Kidney epithelial cell (primary cell): ENCODE results near the gene KCNQ1. TPM values are rescaled to one million over a fixed set of nuclear protein-coding genes. Genes with fewer than 3 reads are reported as not detected.

Experiments used
- DNase-seq: peaks from one replicate; pipeline ENCODE4 v3.0.0-alpha.2; 2010; ENCODE audit warnings: low read depth
- H3K27me3 ChIP-seq: 2 replicates; pipeline ENCODE4 v1.6.0; 2011; ENCODE audit warnings: low read length; ENCODE audit not compliant: control insufficient read depth, insufficient read depth
- H3K36me3 ChIP-seq: 2 replicates; pipeline ENCODE4 v1.5.1; 2011; ENCODE audit warnings: low read length; ENCODE audit not compliant: control insufficient read depth, insufficient read depth
- H3K4me3 ChIP-seq: 2 replicates; pipeline ENCODE4 v1.5.1; 2011; ENCODE audit warnings: low read depth, mild to moderate bottlenecking, control low read depth, low read length
- total RNA-seq: library from RNA; depleted of rRNA; stranded (reverse); fragments of >200 nt; gene quantifications from 2 replicates; pipeline ENCODE4 v1.2.3, GENCODE V29; 2015
- TF ChIP-seq, protein P1 (sequence below): IDR thresholded peaks from 2 replicates; pipeline ENCODE4 v1.5.1; 2011; ENCODE audit warnings: mild to moderate bottlenecking, moderate library complexity, low read length, control low read depth, inconsistent platforms; ENCODE audit not compliant: insufficient read depth, poor library complexity, severe bottlenecking

The KCNQ1 gene
- total RNA-seq, 1 donor from 2014 or later, result 2.3 TPM

DNA sequence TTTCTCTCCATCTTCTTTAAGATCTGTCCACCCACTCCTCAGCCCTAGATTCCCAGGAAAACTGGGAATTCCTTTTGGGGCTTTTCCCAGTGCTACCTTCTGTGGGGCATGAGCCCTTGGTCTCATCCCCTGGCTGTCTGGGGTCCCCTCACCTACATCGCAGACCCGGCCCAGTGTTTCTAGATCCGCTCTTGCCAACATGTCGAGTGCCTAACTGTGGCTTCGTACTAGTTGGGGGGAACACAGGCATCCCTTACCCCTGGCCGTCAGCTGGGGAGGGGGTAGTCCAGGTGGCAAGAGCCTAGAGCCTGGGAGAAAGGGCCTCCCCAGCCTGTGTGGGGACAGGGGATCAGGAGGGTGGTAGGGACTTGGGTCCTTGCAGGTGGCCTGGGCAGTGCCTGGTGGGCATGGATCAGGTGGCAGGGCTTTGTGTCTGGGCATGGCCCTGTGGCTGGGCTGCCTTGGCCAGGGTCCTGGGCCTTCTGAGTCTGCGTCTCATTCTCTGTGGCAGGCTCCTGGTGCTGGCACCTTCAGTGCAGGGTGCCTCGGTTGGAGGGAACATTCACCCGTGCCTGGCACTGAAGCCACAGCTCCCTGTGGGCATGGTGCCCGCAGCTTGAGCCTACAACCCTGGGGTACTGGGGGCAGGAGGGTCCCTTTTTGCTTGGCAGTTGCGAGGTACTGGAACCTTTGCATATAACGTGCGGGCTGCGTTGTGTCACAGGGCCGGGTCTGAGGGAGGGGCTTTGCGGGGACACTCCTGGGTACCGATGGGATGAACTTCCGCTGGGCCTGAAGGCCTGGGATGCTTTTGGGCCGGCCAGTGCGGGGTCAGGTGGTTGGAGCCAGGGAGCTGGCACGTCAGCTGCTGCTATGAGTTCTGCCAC, 4.1 kb downstream of the KCNQ1 start:
- Histone ChIP-seq H3K4me3 (no peak overlapping the region), H3K27me3 (peaks cover 37% of the 10 kb centered on the region), H3K36me3 (no peaks in the 10 kb centered on the region)
- DNase-seq, result no peak
- TF ChIP-seq, protein P1, sequence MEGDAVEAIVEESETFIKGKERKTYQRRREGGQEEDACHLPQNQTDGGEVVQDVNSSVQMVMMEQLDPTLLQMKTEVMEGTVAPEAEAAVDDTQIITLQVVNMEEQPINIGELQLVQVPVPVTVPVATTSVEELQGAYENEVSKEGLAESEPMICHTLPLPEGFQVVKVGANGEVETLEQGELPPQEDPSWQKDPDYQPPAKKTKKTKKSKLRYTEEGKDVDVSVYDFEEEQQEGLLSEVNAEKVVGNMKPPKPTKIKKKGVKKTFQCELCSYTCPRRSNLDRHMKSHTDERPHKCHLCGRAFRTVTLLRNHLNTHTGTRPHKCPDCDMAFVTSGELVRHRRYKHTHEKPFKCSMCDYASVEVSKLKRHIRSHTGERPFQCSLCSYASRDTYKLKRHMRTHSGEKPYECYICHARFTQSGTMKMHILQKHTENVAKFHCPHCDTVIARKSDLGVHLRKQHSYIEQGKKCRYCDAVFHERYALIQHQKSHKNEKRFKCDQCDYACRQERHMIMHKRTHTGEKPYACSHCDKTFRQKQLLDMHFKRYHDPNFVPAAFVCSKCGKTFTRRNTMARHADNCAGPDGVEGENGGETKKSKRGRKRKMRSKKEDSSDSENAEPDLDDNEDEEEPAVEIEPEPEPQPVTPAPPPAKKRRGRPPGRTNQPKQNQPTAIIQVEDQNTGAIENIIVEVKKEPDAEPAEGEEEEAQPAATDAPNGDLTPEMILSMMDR, result no peak

DNA sequence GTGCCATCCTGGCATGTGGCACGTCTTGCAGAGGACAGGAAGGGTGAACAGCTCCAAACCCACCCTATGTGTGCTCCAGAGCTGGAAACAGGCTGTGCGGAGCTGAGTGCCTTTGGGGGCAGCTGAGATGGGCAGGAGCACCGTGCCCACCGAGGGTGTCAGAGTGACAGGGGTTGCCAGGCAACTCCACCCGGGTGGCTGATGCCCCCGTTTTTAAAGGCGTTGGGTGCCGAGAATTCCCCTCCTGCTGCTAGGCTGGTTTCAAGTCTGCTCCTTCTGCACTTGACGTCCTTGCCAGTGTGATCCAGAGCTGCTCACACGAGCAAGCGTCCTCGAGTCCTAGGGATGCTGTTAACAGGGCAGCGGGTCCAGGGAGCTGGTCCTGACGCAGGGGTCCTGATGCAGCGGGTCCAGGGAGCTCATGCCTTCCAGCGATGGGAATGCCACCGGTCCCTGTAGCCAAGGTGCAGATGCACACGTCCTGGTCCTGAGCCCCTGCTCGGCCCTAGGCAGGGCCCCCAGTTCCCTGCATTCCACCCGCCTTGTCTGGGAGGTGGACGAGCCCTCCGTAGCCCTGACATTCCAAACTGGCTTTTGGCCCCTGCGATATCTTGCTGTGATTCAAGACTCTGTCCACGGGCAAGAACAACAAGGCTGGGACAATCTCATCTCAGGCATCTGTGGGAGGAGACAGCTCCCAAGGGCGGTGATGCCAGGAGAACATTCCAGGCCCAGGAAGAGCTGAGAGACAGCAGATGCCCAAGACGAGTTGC, 4.9 kb downstream of the KCNQ1 start:
- TF ChIP-seq, protein P1, result no peak
- peaks cover 33% of the 10 kb centered on the region for H3K27me3 ChIP-seq

DNA sequence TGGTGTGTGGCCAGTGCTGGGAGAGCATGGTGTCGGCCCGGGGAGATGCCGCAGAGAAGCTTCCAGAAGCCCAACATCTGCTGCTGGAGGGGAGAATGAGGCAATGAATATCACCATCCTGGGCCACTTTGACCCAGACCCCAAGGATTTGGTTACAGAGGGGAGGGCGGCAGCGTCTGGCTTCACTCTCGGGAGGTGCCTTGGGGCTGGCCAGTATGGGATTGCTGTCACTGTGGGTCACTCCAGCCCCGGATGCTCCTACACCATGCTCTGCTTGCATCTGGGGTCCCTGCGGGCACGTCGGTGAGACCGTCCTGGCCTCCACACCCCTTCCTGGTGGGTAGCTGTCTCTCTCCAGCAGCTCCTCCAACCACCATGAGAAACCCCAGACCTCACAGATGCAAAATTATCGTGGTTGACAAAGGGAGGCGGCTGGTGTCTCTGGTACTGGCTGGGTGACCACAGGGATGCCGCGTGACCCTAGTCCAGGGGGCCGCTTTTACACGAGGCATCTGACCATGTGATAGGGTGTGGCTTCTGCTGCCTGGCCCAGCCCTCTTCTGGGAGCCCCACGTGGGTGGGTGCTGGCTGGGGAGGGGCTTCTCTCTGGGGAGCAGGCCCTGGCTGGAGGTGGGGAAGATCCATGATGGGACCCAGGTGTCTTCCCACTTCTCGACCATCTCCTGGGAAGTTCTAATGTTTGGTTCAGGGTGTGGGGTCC, 5.7 kb downstream of the KCNQ1 start:
- TF ChIP-seq, protein P1, result no peak
- Histone ChIP-seq H3K36me3 (no peaks in the 10 kb centered on the region), H3K27me3 (peaks cover 29% of the 10 kb centered on the region), H3K4me3 (no peak overlapping the region)
- no peak for DNase-seq

More for the DNA sequence above, 4.9 kb downstream of the KCNQ1 start:
- H3K4me3 ChIP-seq, result no peak overlapping the region
- no peaks in the 10 kb centered on the region for H3K36me3 ChIP-seq
- DNase-seq, result no peak

- Histone ChIP-seq H3K36me3 (no peaks in the 10 kb centered on the region), H3K27me3 (peaks cover 21% of the 10 kb centered on the region), H3K4me3 (no peak overlapping the region)
- no peak for DNase-seq
- TF ChIP-seq, protein P1, result no peak
Observed at GRCh38 chr11:2451336-2451735, 6.5 kb downstream of the KCNQ1 start.

GRCh38 chr11:2451916-2452315, 7.1 kb downstream of the KCNQ1 start:
- no peak for DNase-seq
- TF ChIP-seq, protein P1, result no peak

More at GRCh38 chr11:2451916-2452315, 7.1 kb downstream of the KCNQ1 start:
- no peak overlapping the region for H3K4me3 ChIP-seq
- H3K27me3 ChIP-seq, result peaks cover 15% of the 10 kb centered on the region
- H3K36me3 ChIP-seq, result no peaks in the 10 kb centered on the region
